HG03025 (cell line): ENCODE results near the gene ST7.

ENCODE experiments used
- ATAC-seq: cut with Tn5 transposase; IDR thresholded peaks from one replicate; pipeline ENCODE4 v1.9.1; 2021; ENCODE audit warnings: mild to moderate bottlenecking, moderate library complexity; ENCODE audit not compliant: unreplicated experiment, low FRiP score

The ST7 gene

DNA sequence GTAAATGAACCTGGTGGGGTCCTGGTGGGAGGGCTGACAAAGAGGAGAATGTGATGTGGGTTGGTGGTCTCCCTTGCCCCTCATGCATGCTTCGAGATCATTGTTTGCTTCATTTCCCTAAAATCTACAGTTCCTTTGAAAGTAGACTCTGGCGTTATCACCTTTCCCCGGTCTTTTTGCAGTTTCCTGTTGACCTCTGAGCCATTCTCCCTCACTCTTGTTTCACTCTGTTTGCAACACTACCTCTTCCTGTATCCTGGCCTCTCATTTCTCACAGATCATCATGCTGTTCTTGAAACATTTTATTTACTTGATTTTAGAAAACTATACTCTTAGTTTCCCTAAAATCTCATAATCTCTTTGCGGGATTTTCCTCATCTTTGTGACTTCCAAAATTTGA lies 189.8 kb downstream of the ST7 start:
- ATAC-seq: no peak

DNA sequence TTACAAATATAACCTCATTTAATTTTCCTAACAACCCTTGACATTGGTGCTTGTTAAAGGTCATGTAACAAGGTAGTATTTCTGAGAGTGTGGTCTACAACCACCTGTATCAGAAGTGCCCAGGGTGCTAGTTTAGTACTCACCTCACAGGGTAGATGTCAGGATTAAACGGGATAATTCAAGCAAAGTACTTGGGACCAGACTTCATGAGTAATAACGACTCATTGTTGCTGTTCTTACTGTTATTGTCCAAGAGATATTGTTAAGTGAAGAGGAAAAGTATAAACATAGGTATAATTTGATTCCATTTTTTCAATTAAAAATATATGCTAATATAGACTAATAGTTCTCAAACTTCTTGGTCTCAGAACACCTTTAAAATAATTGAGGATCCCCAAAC lies 190.3 kb downstream of the ST7 start:
- no peak for ATAC-seq

DNA sequence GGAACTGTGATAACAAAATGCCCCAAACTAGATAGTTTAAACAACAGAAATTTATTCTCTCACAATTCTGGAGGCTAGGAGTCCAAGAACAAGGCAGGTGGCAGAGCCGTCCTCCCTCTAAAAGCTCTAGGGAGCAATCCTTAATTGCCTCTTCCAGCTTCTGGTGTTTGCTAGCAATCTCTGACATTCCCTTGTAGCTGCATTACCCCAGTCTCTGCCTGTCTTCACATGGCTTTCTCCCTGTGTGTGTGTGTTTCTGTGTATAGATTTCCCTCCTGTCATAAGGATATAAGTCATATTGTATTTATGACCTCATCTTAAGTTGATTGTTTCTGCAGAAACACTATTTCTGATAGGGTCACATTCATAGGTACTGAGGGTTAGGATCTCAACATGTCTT lies 192.0 kb downstream of the ST7 start:
- ATAC-seq: no peak

DNA sequence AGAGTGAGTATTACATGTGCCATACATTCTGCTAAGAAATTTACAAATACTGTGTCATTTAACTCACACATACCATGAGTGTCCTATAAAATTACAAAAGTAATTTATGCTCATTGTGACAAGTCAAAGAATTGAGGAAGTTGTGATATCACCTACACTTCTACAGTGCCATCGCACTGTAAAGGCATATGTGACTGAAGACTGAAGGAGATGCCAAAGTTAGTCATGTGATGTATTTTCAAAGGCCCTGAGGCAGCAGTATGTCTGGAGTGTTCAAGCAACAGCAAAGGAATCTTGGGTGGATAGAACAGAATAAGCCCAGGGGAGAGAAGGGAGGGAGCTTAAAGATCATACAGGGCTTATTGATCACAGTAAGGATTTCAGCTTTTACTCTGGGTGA lies 192.8 kb downstream of the ST7 start:
- ATAC-seq: no peak

DNA sequence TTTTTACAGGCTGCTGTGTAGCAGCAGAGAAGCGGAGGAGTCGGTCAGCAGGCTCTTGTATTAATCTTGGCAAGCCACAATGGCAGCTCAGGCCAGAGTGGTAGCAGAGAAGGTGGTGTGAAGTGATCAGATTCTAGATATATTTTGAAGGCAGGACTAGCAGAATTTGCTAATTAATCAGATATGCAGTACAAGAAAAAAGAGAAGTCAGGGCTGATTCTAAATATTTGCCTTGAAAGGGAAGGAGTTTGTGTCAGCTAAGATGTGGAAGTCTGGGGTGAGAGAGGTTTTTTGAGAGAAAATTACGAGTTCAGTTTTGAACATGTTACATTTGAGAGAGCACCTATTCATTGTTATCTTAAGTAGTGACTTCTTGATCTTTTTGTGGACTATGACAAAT lies 193.2 kb downstream of the ST7 start:
- ATAC-seq: no peak

GRCh38 chr7:117148971-117149370 lies 195.7 kb downstream of the ST7 start:
- ATAC-seq: no peak

GRCh38 chr7:117149692-117150091 lies 196.4 kb downstream of the ST7 start:
- no peak for ATAC-seq

DNA sequence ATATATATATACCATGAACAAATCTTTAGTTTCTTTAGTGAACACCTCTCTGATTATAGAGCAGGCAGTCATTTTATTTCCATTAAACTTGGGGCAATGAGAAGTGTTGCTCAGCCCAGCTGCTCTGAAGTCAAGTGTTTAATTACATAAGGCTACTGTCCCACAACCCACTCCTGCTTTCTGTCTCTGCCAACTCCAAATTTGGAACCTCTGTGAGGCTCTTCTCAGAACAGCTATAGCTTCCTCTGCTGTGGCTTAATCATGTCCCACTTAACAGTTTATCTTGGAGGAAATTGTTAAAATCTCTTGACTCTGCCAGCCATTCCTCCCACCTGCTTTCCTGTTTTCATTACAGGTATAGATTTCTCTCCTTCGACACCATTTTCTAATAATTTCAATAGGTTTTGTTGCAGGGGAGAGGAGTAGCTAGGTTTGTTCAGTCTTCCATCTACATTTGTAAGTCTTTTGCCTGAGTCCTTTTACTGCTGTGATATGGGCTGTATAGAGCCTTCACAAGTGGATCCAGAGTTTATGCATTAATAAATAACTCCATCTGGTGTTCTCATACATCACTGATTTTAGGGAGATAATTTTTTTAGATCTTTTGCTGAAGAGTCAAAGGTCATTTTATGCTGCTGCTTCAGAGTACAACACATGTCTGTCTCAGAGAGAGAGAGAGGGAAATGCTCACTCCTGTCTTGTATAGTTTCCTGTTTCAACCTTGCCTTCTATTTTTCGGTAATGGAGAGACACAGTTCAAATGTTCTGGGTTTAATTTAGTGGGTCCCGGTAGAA lies 199.1 kb downstream of the ST7 start:
- no peak for ATAC-seq

DNA sequence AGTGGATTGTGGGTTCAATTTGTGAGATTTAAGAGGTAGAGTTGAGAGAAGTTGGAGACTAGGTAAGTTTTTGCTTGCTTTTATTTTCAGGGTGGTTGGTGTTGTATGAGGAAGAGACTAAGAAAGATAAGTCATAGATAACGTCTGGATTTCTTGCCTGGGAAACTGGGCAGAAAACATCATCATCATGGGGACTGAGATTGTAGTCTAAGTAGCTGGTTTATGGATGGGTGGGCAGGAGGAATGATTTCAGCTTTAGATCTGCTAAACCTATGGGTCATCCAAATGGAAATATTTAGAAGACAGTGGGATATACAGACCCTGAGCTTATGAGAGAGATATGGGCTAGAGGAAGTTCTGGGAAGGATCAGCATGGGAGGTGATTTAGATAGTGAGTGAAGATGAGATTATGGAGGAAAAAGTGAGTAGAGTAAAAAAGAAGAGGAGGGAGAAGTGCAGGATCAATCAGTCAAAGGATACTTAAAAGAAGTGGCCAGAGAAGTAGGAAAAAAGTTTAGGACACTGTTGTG lies 199.8 kb downstream of the ST7 start:
- no peak for ATAC-seq

DNA sequence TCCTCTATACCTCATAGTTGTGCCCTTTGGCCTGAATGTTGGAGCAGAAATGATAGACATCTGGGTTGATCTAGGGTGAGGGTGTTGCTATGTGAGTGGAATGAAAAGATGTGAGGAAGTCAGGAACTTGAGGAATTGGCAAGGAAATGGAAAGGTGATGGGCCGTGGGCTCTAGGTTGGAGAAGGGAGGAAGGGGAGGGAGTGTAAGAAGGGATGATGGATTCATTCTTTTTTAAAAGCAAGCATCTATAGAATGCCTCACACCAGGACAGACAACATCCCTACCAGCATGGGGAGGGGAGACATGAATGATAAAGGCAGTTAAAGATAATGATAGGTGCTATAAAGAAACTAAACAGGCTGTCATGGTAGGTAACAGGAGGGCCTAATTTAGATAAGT lies 201.4 kb downstream of the ST7 start:
- ATAC-seq: no peak

- no peak for ATAC-seq
These were observed 202.4 kb downstream of the ST7 start for GRCh38 chr7:117155694-117156093.

DNA sequence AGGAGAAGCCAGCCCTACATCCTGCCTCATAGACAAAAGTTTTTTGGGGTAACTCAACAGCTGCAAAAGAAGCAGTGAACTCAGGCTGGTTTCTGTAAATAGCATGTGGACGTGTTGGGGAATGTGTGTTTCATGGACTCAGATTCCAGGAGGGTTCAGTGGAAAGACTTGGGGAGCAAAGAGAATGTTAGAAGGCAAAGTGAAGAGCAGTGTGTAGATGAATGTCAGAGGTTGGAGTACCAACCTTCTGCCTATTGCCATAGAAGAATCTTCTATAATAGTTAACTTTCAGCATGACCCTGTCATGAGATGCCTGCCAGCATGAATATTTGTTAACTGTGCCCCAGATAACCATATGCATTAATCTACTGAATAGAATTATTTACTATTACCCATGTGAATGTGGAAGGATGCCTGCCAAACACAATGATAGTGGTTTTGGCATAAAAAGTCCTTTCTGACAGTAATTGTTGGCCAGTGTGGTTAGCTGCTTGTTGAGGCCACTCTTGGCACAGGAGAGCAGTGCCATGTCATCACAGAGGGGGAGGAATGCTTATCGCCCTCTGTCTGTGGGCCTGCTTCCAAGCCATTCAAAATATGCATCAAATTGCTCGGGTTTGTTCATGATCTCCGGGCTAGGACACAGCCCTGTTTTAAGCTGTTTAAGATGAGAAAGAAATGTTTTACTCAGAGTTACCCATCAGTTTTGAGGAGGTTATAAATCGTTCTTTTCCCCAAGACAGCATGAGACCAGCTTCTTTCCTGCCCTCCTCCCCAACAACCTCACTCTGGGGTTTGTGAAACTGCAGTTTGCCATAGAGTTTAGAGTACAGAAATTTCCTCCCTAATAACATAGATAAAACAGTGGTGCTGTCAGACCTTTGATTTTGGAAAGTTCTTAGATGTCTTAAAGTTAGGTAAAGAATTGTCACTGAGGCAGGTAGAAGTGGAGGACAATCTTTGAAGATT lies 204.2 kb downstream of the ST7 start:
- ATAC-seq: no peak

GRCh38 chr7:117158941-117159697 lies 205.8 kb downstream of the ST7 start:
- no peak for ATAC-seq

GRCh38 chr7:117163101-117163500 lies 209.8 kb downstream of the ST7 start:
- no peak for ATAC-seq

GRCh38 chr7:117164620-117165019 lies 211.3 kb downstream of the ST7 start:
- ATAC-seq: no peak

DNA sequence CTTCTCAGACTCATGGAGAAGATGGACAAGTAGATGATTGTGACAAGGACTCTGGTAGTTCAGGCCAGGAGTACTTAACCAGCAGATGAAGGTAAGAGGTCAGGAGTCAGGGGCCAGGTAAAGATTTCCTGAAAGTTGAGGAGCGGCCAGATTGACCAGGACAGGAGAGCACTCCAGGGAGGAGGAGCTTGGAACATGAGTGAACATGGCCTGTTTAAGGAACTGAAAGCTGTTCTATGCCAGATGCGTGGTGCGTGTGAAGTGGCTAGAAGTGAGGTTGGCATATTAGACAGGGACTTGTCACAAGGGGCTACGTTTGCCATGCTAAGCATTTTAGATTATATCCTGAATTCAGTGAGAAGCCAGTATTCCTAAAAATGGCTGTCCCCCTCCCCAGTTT lies 212.4 kb downstream of the ST7 start:
- no peak for ATAC-seq

- no peak for ATAC-seq
These were observed 216.6 kb downstream of the ST7 start for GRCh38 chr7:117169907-117170306.

- ATAC-seq: no peak
These were observed 217.8 kb downstream of the ST7 start for GRCh38 chr7:117171106-117171505.

DNA sequence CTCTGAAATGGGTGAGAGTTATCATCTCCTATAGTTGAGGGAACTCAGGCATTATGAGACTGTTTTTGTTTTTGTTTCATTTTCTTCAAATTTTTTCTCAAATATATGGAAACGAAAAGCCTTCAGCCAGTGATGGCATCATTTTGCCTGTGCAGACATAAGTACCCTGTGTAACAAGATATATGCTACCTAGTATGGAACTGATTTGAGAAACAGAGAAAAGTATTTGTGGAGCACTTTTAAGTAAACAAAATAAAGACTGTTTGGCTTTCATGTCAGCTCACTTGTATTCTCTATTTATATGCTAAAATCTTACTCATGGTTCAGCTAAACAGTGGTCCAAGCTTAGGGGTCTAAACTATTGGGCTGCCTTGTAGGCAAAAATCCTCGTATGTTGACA lies 219.0 kb downstream of the ST7 start:
- ATAC-seq: no peak

- ATAC-seq: no peak
These were observed 219.9 kb downstream of the ST7 start for GRCh38 chr7:117173035-117173770.
